ENCODE measurements around the gene SH3RF3.

SH3RF3 gene

GRCh38 chr2:109269706-109270504 lies 140.9 kb downstream of the SH3RF3 start:
- TF ChIP-seq TAF1 (IDR thresholded peaks at IDR 0.05; ENCODE audit: borderline replicate concordance, insufficient read depth, low read length) (no peak), POLR2AphosphoS5 (IDR thresholded peaks at IDR 0.05; ENCODE audit: low read depth, low read length) (no peak), SIN3A (IDR thresholded peaks at IDR 0.05; ENCODE audit: borderline replicate concordance, insufficient read depth, low read length) (no peak), FOXP2 (optimal IDR thresholded peaks at IDR 0.05; ENCODE audit: borderline replicate concordance, extremely low read depth, extremely low read length, insufficient read depth) (no peak)
- TF ChIP-seq, protein P1, sequence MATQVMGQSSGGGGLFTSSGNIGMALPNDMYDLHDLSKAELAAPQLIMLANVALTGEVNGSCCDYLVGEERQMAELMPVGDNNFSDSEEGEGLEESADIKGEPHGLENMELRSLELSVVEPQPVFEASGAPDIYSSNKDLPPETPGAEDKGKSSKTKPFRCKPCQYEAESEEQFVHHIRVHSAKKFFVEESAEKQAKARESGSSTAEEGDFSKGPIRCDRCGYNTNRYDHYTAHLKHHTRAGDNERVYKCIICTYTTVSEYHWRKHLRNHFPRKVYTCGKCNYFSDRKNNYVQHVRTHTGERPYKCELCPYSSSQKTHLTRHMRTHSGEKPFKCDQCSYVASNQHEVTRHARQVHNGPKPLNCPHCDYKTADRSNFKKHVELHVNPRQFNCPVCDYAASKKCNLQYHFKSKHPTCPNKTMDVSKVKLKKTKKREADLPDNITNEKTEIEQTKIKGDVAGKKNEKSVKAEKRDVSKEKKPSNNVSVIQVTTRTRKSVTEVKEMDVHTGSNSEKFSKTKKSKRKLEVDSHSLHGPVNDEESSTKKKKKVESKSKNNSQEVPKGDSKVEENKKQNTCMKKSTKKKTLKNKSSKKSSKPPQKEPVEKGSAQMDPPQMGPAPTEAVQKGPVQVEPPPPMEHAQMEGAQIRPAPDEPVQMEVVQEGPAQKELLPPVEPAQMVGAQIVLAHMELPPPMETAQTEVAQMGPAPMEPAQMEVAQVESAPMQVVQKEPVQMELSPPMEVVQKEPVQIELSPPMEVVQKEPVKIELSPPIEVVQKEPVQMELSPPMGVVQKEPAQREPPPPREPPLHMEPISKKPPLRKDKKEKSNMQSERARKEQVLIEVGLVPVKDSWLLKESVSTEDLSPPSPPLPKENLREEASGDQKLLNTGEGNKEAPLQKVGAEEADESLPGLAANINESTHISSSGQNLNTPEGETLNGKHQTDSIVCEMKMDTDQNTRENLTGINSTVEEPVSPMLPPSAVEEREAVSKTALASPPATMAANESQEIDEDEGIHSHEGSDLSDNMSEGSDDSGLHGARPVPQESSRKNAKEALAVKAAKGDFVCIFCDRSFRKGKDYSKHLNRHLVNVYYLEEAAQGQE (IDR thresholded peaks at IDR 0.05; ENCODE audit: insufficient read depth in 1 of 2, low read depth in 2 of 2, low read length in 2 of 2), result no peak

DNA sequence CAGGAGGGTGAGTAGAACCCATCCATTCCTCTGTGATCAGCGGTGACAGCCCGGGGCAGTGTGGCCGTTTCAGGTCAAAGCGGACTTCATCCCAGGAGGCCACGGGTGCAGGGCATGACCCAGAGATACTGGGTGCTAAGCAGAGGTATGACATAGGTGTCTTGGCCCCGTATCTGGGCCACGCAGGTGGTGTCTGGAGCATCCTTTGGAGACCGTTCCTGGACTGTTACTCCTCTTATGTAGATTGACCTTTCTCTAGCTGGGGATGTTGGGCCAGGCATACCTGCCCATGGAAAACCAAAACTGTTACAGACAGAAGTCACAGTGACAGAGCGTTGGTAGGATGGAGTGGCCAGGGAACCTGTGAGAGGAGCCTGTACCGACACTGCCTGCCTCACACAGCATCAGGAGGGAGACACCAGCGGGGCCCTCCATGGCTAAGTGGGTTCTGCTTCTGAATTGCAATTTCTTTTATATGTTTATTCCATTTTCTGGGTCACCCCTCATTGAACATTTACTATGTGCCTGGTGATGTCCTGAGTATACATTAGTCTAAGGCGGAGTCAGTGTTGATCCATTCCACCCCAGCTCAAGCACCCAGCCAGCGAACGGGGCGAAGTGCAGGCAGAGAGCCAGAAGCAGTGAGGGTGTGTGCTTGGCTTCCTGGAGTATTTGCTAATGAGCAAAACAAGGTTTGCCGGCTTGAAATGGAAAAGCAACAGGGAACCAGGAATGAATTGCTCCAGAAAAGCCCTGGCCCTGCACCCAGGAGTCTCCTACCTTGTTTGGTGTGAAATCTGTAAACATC lies 141.7 kb downstream of the SH3RF3 start:
- TF ChIP-seq SIN3A (IDR thresholded peaks at IDR 0.05; ENCODE audit: borderline replicate concordance, insufficient read depth, low read length) (no peak), TAF1 (IDR thresholded peaks at IDR 0.05; ENCODE audit: borderline replicate concordance, insufficient read depth, low read length) (no peak), FOXP2 (optimal IDR thresholded peaks at IDR 0.05; ENCODE audit: borderline replicate concordance, extremely low read depth, extremely low read length, insufficient read depth) (no peak), POLR2AphosphoS5 (IDR thresholded peaks at IDR 0.05; ENCODE audit: low read depth, low read length) (no peak)
- TF ChIP-seq, protein P1 (IDR thresholded peaks at IDR 0.05; ENCODE audit: insufficient read depth in 1 of 2, low read depth in 2 of 2, low read length in 2 of 2), result no peak

- TF ChIP-seq FOXP2 (optimal IDR thresholded peaks at IDR 0.05; ENCODE audit: borderline replicate concordance, extremely low read depth, extremely low read length, insufficient read depth), result no peak
- TF ChIP-seq POLR2AphosphoS5 (IDR thresholded peaks at IDR 0.05; ENCODE audit: low read depth, low read length), result no peak
- TF ChIP-seq SIN3A (IDR thresholded peaks at IDR 0.05; ENCODE audit: borderline replicate concordance, insufficient read depth, low read length), result no peak
- TF ChIP-seq, protein P1 (IDR thresholded peaks at IDR 0.05; ENCODE audit: insufficient read depth in 1 of 2, low read depth in 2 of 2, low read length in 2 of 2), result no peak
- no peak for TF ChIP-seq TAF1 (IDR thresholded peaks at IDR 0.05; ENCODE audit: borderline replicate concordance, insufficient read depth, low read length)
Measured at GRCh38 chr2:109271920-109272319, 142.9 kb downstream of the SH3RF3 start.

GRCh38 chr2:109272461-109272860 lies 143.5 kb downstream of the SH3RF3 start:
- TF ChIP-seq TAF1 (IDR thresholded peaks at IDR 0.05; ENCODE audit: borderline replicate concordance, insufficient read depth, low read length) (no peak), POLR2AphosphoS5 (IDR thresholded peaks at IDR 0.05; ENCODE audit: low read depth, low read length) (no peak)
- TF ChIP-seq, protein P1 (IDR thresholded peaks at IDR 0.05; ENCODE audit: insufficient read depth in 1 of 2, low read depth in 2 of 2, low read length in 2 of 2), result no peak
